ENCODE measurements around the gene CAMK1D. TPM values are rescaled to one million over a fixed set of nuclear protein-coding genes. Genes with fewer than 3 reads are reported as not detected.
A peak's percentile ranks its signal among the peaks of the same experiment; 100 is the strongest.

Gene CAMK1D
- total and polyA plus RNA-seq, 10 of the 15 experiments (the other 5 are each of a cell fraction or from before 2014, with no cell fraction given): 2.1 to 35.5 (median 14.7) TPM

GRCh38 chr10:12355384-12355783, 6.0 kb downstream of the CAMK1D start (continued):
- 0 out of 2 replicates have a peak, but pooled peaks have one; percentile 38 for TF ChIP-seq ZBTB33 (IDR thresholded peaks at IDR 0.05)
- TF ChIP-seq ZBED1 (IDR thresholded peaks at IDR 0.05; ENCODE audit: borderline replicate concordance): peak; percentile 71; the same call in 1 of the 2 replicates
- no peak for TF ChIP-seq KDM1A (IDR thresholded peaks at IDR 0.05; ENCODE audit: borderline replicate concordance)
- TF ChIP-seq ATF3 (IDR thresholded peaks at IDR 0.05; ENCODE audit: borderline replicate concordance, extremely low read depth, low read depth, low read length): no peak
- TF ChIP-seq GABPA (IDR thresholded peaks at IDR 0.05; ENCODE audit: low read depth): 0 out of 2 replicates have a peak, but pooled peaks have one; percentile 34
- peak; percentile 52; the same call in 1 of the 2 replicates for TF ChIP-seq CREM (IDR thresholded peaks at IDR 0.05; ENCODE audit: low read depth)

DNA sequence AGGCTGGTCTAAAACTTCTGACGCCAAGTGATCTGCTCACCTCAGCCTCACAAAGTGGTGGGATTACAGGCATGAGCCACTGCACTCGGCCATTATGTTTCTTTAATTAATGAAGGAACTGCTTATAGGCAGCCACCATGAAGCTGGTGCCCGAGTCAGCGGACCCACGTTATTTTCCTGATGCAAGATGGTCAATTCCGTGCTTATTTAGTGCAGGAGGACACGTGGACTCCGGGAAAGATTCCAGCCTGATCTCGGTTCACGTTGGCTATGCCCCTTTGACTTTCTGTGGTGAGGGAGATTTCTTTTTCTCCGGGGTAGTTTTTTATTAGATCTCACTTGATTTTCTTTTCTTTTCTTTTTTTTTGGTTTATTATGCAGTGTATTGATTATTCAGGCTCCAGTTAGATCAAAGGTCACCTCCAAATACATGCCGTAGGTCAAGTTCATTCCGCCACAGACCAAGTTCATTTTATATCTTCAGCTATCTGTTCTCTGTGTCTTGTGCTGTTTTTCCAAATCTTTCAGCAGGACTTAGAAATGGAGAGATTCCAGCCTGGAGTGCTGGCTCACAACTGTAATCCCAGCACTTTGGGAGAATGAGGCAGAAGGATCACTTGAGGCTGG, 8.3 kb downstream of the CAMK1D start:
- Histone ChIP-seq H3K4me3 (no peak overlapping the region), H3K4me1 (ENCODE audit: control insufficient read depth, insufficient read depth, low read length) (peaks cover 24% of the 10 kb centered on the region), H3K36me3 (ENCODE audit: control insufficient read depth in 2 of 2, insufficient read depth in 2 of 2, low read length in 1 of 2) (no peaks in the 10 kb centered on the region), H3K9ac (ENCODE audit: control insufficient read depth, insufficient read depth, low read length) (no peak overlapping the region), H3K27ac (ENCODE audit: control insufficient read depth, insufficient read depth) (no peak overlapping the region), H3K79me2 (ENCODE audit: control insufficient read depth, insufficient read depth, low read length) (peaks cover 34% of the 10 kb centered on the region), H4K20me1 (ENCODE audit: control insufficient read depth, insufficient read depth) (no peaks in the 10 kb centered on the region), H2AFZ (ENCODE audit: control insufficient read depth, low read depth, low read length) (no peak overlapping the region), H3K27me3 (replicated peaks in 1 of 2; ENCODE audit: control insufficient read depth in 2 of 2, insufficient read depth in 2 of 2, low read length in 1 of 2) (no peaks in the 10 kb centered on the region), H3K4me2 (ENCODE audit: control insufficient read depth, insufficient read depth) (no peak overlapping the region), H3K9me3 (replicated peaks; ENCODE audit: control insufficient read depth, insufficient read depth, low read length) (no peaks in the 10 kb centered on the region; the same call in 2 of the 3 replicates)
- ChIA-PET SMC1A (ENCODE audit: uncharacterized antibody, unreplicated experiment) (interaction anchor here (1.0 to 2.8 kb wide), 5 partner anchors 31 to 299 kb away, joined by 3 to 7 read pairs (median 3); no protein-coding TSS in a partner anchor), POLR2A (interaction anchor here (0.8 kb wide), 1 partner anchor 8 kb away, joined by 4 read pairs; no protein-coding TSS in a partner anchor), RAD21 (ENCODE audit: unreplicated experiment) (interaction anchor here (0.7 to 2.1 kb wide), 3 partner anchors 93 to 298 kb away, joined by 3 to 6 read pairs (median 5); no protein-coding TSS in a partner anchor), CTCF (interaction anchor here (0.9 kb wide), 1 partner anchor 125 kb away, joined by 3 read pairs; no protein-coding TSS in a partner anchor)
- no peak for ATAC-seq
- 97% methylated on average over 13 of the region's 13 CpGs for WGBS (ENCODE audit: insufficient coverage, insufficient replicate concordance, low lambda C conversion rate, missing lambda C conversion rate)
- intact Hi-C loops (cut with micrococcal nuclease; ENCODE audit: unreplicated experiment): loop anchor here (10.0 kb wide), 2 partner anchors 127 to 357 kb away; no protein-coding TSS in a partner anchor
- in situ Hi-C loops (cut with MboI): no loop called here
- no peak for FAIRE-seq
- no peak for DNase-seq (ENCODE audit: low read depth, low spot score)
- no TSS peak for BruUV-seq (replicated peaks)
- TF ChIP-seq TCF3 (IDR thresholded peaks at IDR 0.05; ENCODE audit: borderline replicate concordance, insufficient read depth, low read depth, low read length) (no peak), SRF (IDR thresholded peaks at IDR 0.05; ENCODE audit: low read depth in 2 of 2, low read length in 2 of 2) (no peak), EP300 (IDR thresholded peaks at IDR 0.05; ENCODE audit: borderline replicate concordance in 1 of 2, control insufficient read depth in 1 of 2, low read depth in 2 of 2, low read length in 2 of 2) (no peak), TCF12 (IDR thresholded peaks at IDR 0.05; ENCODE audit: low read depth, low read length) (no peak), BCL11A (IDR thresholded peaks at IDR 0.05; ENCODE audit: low read depth, low read length) (no peak), NFYA (IDR thresholded peaks at IDR 0.05; ENCODE audit: borderline replicate concordance, low read depth, low read length) (no peak), SPI1 (IDR thresholded peaks at IDR 0.05; ENCODE audit: borderline replicate concordance, insufficient read depth, low read depth, low read length) (no peak), NBN (IDR thresholded peaks at IDR 0.05) (no peak), SP1 (IDR thresholded peaks at IDR 0.05; ENCODE audit: low read depth, low read length) (no peak), ESRRA (IDR thresholded peaks at IDR 0.05; ENCODE audit: low read length) (no peak), ZBED1 (IDR thresholded peaks at IDR 0.05; ENCODE audit: borderline replicate concordance) (no peak), ETV6 (conservative IDR thresholded peaks at IDR 0.05 in 1 of 2, IDR thresholded peaks at IDR 0.05 in 1 of 2; ENCODE audit: borderline replicate concordance in 1 of 2, low read depth in 1 of 2) (no peak), ZNF207 (IDR thresholded peaks at IDR 0.05; ENCODE audit: borderline replicate concordance) (no peak)

Measured in GM12878 (cell line).